Measurements from ENCODE around the gene FMNL2. TPM values are rescaled to one million over a fixed set of nuclear protein-coding genes. Genes with fewer than 3 reads are reported as not detected.

FMNL2 gene
- total RNA-seq, 1 donor from 2014 or later, result 12.0 TPM

GRCh38 chr2:152408254-152408653 is 73.3 kb downstream of the FMNL2 start:
- Histone ChIP-seq H3K36me3 (no peaks in the 10 kb centered on the region), H3K9me3 (no peaks in the 10 kb centered on the region), H3K4me3 (no peak overlapping the region), H3K27me3 (no peaks in the 10 kb centered on the region), H3K27ac (no peak overlapping the region), H3K4me1 (peaks cover 24 to 58% of the 10 kb centered on the region in 2 donors)
- no peak for DNase-seq (ENCODE audit: low spot score in 2 of 2)
- TF ChIP-seq CTCF (IDR thresholded peaks at IDR 0.05), result no peak
- intact Hi-C loops (cut with DNase I), result loop anchor here (5.0 kb wide), 1 partner anchor 71 kb away; the partner anchor contains the start of gene FMNL2

- intact Hi-C loops (cut with DNase I), result loop anchor here (5.0 kb wide), 1 partner anchor 72 kb away; the partner anchor contains the start of gene FMNL2
- H3K9me3 ChIP-seq, result no peaks in the 10 kb centered on the region
- H3K4me3 ChIP-seq, result no peak overlapping the region
- peak overlapping the region in 1 of 2 donors; percentile 34 for H3K27ac ChIP-seq
- no peak for TF ChIP-seq CTCF (IDR thresholded peaks at IDR 0.05)
- no peaks in the 10 kb centered on the region for H3K27me3 ChIP-seq
- no peaks in the 10 kb centered on the region for H3K36me3 ChIP-seq
- peaks cover 15 to 47% of the 10 kb centered on the region in 2 donors for H3K4me1 ChIP-seq
- no peak for DNase-seq (ENCODE audit: low spot score in 2 of 2)
Observed at GRCh38 chr2:152409386-152410164, 74.6 kb downstream of the FMNL2 start.

DNA sequence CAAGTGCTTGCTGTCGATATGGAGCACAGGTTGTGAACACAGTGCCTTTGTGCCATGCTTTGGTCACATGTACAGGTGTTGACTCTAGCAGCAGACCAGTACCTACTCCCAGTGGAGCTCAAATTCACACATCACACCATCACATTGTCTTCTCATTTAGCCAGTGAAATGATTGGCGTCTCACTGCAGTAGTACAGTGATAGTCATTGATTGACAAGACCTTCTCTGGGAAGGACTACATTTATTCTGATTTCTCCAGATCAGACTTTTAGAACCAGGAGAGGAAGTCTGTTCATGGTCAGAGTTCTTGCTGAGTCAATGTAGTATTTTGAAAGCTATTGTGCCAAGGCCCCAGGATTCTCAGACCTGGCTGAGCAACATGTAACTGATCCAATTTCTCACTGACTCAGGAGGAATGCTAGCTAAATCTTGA is 75.2 kb downstream of the FMNL2 start:
- H3K4me1 ChIP-seq, result peaks cover 15 to 41% of the 10 kb centered on the region in 2 donors
- no peaks in the 10 kb centered on the region for H3K9me3 ChIP-seq
- H3K36me3 ChIP-seq, result no peaks in the 10 kb centered on the region
- TF ChIP-seq CTCF (IDR thresholded peaks at IDR 0.05), result no peak
- H3K4me3 ChIP-seq, result no peak overlapping the region
- intact Hi-C loops (cut with DNase I), result no loop called here
- H3K27me3 ChIP-seq, result no peaks in the 10 kb centered on the region
- DNase-seq (ENCODE audit: low spot score in 2 of 2), result no peak
- H3K27ac ChIP-seq, result peak overlapping the region in 1 of 2 donors; percentile 56

GRCh38 chr2:152411154-152411553 is 76.2 kb downstream of the FMNL2 start:
- DNase-seq (ENCODE audit: low spot score in 2 of 2), result no peak
- H3K4me3 ChIP-seq, result no peak overlapping the region
- intact Hi-C loops (cut with DNase I), result no loop called here
- peaks cover 13 to 32% of the 10 kb centered on the region in 2 donors for H3K4me1 ChIP-seq
- no peaks in the 10 kb centered on the region for H3K36me3 ChIP-seq
- no peaks in the 10 kb centered on the region for H3K27me3 ChIP-seq
- no peak for TF ChIP-seq CTCF (IDR thresholded peaks at IDR 0.05)
- peak overlapping the region in 1 of 2 donors; percentile 56 for H3K27ac ChIP-seq
- H3K9me3 ChIP-seq, result no peaks in the 10 kb centered on the region

- TF ChIP-seq CTCF (IDR thresholded peaks at IDR 0.05), result no peak
- H3K36me3 ChIP-seq, result no peaks in the 10 kb centered on the region
- H3K4me3 ChIP-seq, result no peak overlapping the region
- intact Hi-C loops (cut with DNase I), result no loop called here
- no peak overlapping the region for H3K27ac ChIP-seq
- peaks cover 7 to 19% of the 10 kb centered on the region in 2 donors for H3K4me1 ChIP-seq
- no peaks in the 10 kb centered on the region for H3K9me3 ChIP-seq
- no peak for DNase-seq (ENCODE audit: low spot score in 2 of 2)
- no peaks in the 10 kb centered on the region for H3K27me3 ChIP-seq
Observed at GRCh38 chr2:152413228-152414030, 78.5 kb downstream of the FMNL2 start.
